GM18861 (cell line): ENCODE data around the gene DDX28.
"Not testable (repeated sequence)": the region's sequence is repeated elsewhere in the genome, so short reads cannot be mapped to it uniquely, and the experiment has no call there.

Experiments
- ATAC-seq: cut with Tn5 transposase; IDR thresholded peaks from one replicate; pipeline ENCODE4 v1.9.1; 2021; ENCODE audit not compliant: unreplicated experiment

DDX28 gene

DNA sequence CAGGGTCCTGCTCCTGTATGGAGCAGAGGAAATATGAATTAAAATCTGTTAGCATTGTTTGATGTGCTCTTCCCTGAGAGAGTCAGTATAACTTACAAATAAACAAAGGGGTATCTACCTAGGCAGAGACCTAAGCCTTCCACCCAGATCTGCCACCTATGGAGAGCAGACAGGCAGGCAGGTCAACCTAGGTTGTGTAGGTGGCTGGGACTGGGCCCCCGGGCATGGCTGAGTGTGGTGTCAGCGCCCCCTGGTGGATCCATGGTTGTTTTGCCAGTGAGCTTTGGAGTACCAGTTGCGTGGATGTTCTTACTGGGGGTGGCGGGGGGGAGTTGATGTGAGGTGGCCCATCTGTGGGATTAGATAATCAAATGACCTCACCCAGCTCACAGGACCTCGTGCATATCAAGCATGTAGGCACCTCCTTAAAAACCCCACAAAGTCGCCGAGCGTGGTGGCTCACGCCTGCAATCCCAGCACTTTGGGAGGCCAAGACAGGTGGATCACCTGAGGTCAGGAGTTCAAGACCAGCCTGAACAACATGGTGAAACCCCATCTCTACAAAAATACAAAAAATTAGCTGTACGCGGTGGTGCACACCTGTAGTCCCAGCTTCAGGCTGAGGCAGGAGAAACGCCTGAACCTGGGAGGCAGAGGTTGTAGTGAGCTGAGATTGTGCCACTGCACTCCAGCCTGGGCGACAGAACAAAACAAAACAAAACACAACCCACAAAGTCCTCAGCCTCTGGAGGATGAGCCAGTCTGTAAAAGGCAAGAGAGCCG lies 17.7 kb upstream of the DDX28 start:
- peak; percentile 71 for ATAC-seq

DNA sequence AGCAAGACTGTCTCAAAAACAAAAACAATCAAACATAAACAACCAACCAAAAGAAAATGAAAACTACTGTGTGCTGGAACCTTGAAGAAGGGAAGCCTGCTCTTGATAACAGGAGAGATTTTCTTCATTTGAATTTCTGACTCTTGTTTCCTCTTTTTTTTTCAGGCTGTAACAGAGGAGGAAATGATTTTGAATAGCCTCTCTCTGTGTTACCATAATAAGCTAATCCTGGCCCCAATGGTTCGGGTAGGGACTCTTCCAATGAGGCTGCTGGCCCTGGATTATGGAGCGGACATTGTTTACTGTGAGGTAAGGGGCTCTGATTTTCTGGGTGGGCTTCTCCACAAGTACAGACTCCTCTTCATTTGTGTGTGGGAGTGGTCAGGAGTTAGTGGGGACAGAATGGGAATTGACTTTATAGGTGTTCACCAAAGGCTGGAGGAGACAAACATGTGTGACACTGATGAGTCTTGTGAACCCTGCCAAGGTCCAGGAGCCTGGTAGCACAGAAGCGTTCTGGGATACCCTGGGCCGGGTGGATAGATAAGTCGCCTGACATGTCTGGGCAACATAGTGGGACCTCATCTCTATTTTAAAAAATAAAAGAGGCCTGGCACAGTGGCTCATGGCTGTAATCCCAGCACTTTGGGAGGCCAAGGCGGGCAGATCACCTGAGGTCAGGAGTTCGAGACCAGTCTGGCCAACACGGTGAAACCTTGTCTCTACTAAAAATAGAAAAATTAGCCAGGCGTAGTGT lies 15.0 kb upstream of the DDX28 start:
- ATAC-seq: no peak

DNA sequence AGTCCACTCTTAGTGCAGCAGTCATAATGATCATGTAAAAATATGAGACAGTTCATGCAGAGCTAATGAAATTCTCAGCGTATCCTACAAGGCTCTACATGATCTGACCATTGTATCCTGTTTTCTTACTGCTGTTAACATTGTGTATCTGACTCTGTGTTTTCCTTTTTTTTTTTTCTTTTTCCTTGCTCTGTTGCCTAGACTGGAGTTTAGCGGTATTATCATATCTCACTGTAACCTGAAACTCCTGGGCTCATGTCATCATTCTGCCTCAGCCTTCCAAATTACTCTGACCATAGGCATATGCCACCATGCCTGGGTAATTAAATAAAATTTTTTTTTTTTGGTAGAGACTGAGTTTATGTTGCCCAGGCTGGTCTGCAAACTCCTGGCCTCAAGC lies 12.2 kb upstream of the DDX28 start:
- no peak for ATAC-seq

DNA sequence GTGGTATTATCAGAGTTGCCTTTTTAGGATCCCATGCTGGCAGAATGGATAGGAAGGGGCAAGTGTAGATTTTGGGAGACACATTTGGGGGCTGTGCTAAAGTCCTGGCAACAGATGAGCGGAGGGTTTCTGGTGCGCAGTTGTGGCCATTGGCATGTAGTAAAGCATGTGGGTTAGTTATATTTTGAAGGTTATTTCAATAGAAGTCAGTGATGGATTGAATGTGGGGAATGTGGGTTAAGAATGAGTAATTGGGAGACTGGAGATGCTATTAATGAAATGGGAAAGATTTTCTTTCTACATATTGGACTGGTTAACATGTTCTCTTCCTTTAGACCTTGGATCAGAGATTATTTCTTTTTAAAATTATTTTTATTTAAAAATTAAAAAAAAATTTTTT lies 10.1 kb upstream of the DDX28 start:
- ATAC-seq: no peak

DNA sequence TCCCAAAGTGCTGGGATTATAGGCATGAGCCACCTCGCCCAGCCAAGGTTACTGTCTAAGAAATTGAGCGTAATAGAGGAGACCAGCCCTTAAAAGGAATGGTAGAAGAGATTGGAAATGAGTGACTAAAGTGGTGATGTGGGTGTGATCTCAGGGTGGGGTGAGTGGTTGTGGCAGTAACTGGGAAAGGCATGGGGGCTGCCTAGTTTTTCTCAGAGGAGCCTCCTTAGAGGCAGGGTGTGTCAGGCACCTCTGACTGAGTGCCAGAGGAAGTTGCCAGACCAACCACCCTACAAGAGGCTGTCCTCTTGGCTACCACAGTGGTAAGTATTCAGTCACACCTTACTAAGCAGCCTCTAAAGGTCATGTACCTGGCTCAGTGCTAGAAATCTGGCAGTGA lies 8.9 kb upstream of the DDX28 start:
- ATAC-seq: no peak

DNA sequence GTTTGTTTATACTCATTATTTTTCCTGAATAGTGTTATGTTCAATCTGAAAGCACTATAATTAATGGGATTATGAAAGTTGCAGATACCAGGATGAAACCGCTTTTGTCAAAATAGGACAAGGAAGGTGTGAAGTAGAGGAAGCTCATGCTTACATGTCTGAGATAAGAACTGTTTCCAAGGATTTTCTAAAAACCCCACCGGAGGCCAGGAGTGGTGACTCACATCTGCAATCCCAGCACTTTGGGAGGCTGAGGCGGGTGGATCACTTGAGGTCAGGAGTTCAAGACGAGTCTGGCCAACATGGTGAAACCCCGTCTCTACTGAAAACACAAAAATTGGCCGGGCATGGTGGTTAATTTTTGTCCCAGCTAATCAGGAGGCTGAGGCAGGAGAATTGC lies 7.1 kb upstream of the DDX28 start:
- ATAC-seq: not testable (repeated sequence)

DNA sequence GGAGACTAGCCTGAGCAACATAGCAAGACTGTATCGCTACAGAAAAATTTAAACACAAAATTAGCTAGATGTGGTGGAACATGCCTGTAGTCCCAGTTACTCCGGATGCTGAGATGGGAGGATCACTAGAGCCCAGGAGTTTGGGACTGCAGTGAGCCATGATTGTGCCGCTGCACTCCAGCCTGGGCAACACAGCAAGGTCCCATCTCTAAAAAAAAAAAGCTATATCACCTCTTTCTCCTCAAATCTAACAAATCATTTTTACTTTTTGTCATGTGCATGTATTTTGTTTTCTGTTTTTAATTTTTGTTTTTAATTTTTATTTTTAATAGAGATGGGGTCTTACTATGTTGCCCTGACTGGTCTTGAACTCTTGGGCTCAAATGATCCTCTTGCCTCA lies 6.0 kb upstream of the DDX28 start:
- ATAC-seq: no peak

DNA sequence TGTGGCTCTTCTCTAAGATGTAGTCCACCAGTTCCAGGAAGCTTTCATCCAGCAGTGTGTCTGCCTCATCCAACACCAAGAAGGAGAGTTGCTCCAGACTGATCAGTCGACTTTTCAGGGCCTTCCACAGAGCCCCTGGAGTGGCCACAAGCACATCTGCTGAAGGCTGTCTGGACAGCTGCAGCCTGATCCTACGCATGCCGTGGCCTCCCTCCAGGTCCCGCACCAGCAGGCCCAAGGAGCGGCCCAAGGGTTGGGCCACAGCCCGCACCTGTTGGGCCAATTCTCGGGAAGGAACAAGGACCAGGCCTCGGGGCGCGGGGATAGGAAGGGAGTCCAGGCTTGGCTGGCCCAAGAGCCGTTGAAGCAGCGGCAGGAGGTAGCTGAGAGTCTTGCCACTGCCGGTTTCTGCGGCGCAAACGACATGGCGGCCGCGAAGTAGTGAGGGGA lies 729 bp downstream of the DDX28 start:
- ATAC-seq: no peak

DNA sequence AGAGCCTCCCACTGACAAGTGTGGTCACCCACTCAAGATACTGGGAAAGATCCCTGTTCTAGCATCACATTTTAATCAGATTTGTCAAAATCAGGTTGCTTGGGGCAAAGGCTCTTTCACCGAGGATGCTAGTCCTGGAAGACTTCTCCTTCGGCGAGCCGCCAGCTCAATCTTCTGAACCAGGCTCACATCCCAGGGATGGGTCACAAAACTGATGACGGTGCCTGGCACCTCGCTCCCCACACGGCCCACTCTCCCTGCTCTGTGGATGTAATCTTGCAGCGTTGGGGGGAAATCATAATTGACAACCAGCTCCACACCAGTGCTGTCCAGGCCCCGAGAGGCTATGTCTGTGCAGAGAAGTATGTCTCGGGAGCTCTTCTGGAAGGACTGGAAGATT lies 1.5 kb downstream of the DDX28 start:
- ATAC-seq: no peak

DNA sequence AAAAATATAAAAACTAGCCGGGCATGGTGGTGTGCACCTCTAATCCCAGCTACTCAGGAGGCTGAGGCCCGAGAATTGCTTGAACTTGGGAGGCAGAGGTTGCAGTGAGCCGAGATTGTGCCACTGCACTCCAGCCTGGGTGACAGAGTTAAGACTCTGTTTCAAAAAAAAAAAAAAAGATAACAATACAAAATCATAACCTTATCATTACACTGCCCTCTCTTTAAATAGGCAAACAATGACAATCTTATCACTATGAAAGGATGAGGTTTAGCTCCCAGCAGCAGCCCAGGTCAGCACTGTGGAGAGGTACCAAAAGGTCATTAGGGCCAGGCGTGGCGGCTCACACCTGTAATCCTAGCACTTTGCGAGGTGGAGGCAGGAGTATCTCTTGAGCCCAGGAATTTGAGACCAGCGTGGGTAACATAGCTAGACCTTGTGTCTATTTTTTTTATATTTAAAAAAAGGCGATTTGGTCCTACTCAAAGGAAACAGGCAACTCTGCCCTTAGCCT lies 3.8 kb downstream of the DDX28 start:
- no peak for ATAC-seq

DNA sequence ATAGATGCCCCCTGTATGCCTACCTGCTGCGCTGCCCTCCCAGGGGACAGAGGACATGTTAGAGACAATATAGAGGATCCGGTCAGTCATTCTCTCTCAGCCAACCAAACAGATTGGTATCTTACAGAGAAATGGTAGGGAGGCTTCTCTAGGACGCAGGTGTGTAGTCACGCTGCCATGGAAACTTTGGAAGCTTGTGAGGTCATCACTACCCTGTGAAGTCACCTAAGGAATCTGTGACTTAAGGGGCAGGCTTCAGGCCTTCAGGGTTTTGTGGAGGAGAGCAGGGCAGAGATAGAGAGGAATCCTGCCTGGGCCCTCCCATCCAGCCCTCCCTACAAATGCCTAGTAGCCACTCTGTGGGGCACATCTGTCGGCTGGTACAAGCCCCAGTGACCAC lies 7.4 kb downstream of the DDX28 start, which contains the start of gene DPEP2NB:
Gene DPEP2NB, minus strand, starts transcription at position 231 of the 400 bp plus-strand sequence. Its CDS starts 141 bp downstream, at position 90.
- ATAC-seq: no peak

DNA sequence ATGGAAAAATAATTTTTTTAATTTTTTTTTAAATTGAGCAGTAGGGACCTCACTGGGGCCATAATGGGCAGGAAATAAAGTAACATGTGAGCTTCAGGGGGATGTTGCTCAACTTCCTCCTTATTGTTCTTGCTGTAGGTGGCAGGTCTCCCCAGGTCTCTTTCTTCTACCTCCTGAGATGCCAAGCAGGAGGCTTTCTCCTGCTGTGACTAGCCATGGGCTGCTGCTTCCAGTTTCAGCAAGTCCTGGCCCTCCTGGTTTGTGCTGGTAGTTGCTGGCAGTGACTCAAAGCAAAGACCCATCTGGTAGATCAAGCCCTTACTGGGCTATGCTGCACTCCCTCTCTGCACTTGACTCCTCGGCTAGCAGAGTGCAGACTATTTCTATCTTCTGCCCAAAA lies 9.6 kb downstream of the DDX28 start:
- ATAC-seq: no peak

DNA sequence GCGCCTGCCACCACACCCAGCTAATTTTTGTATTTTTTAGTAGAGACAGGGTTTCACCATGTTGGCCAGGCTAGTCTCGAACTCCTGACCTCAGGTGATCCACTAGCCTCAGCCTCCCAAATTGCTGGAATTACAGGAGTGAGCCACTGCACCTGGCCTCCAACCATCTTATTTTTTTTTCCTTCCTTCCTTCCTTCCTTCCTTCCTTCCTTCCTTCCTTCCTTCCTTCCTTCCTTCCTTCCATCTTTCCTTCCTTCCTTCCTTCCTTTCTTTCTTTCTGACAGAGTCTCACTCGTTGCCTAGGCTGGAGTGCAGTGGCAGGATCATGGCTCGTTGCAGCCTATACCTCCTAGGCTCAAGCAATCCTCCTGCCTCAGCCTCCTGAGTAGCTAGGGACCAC lies 13.2 kb downstream of the DDX28 start:
- not testable (repeated sequence) for ATAC-seq

DNA sequence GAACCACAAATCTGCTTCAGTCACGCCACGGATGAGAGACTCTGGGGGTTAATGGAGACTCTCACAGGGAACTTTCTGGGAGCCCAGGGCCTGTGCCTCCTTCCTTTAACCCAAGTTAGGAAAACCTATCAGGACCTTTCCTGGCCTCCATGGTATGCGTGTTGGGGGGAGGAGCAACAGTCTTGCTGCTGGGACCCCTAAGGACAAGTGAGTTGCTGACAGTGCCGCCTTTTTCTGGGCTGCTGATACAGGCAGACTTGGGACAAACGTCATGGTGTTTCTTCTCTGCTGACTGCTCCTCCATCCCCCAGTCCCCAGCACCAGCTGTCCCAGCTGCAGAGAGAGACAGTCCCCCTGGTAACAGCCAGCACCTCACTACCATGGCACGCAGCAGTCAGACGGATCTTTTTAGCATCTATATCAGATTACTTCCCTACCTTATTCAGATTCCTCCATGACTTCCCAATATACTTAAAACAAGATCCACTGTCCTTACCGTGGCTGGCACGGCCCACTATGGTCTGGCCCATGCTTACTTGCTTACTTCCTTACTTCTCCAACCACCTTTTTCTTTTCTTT lies 13.8 kb downstream of the DDX28 start:
- no peak for ATAC-seq

DNA sequence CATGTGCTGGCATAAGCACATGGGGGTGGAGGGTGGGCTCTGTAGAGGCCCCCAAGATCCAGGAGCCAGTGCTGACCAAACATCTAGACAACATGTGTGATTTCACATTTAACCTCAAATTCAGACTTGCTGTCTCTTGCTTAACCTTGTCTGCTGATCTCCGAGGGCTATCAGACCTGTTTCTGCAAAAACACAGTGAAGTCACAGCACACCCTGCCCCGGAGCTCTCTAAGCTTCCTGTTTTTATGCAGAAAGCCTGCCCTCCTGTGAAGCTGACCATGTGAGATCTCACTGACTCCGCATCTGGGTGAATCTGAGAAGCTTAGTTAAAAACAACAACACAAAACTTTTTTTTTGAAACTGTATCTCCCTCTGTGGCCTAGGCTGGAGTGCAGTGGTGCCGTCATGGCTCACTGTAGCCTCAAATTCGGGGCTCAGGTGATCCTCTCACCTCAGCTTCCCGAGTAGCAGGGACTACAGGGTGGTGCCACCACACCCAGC lies 17.2 kb downstream of the DDX28 start:
- no peak for ATAC-seq

DNA sequence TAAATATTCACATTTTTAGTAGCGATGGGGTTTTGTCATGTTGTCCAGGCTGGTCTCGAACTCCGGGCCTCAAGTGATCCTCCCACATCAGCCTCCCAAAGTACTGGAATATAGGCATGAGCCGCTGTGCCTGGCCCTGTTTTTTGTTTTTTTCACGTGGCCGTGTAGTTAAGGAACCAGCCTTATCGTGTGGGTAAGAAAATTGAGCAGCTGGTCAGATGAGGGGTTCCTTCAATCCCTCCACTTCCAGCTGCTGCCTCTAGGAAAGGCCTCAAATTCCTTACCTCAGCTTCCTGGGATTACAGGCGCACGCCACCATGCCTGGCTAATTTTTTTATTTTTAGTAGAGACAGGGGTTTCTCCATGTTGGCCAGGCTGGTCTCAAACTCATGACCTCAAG lies 17.8 kb downstream of the DDX28 start:
- ATAC-seq: no peak

DNA sequence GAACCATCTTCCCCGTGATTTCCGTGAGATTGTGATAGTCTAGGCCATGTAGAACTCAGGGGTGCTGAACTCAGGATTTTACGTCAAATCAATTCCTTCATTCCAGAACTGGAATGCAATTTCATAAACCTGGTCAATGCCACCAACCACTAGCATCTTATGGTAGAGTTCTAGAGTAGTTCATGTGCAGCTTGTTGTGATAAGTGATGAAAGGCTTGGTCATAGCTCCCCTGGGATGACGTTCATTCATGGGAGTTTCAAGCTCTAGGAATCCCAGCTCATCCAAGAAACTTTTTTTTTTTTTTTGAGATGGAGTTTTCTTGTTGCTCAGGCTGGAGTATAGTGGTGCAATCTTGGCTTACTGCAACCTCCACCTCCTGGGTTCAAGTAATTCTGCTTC lies 20.0 kb downstream of the DDX28 start:
- ATAC-seq: no peak

DNA sequence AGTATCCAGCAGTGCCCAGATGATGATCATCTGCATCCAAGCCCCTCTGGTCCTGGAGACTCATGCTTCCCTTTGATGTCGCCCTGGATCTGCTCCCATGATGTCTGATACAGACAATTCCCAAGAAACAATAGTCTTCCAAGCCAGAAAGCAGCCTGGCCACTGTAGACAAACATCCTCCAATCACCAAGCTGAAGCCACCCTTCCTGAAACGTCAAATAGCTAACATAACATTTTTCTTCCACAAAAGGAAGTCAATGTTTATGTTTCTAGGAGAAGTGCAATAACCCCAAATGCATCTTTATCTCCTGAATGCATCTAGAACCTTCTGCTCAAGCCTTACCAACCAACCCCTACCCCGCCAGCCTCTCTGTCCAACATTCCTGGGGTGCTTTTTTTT lies 22.6 kb downstream of the DDX28 start:
- no peak for ATAC-seq

DNA sequence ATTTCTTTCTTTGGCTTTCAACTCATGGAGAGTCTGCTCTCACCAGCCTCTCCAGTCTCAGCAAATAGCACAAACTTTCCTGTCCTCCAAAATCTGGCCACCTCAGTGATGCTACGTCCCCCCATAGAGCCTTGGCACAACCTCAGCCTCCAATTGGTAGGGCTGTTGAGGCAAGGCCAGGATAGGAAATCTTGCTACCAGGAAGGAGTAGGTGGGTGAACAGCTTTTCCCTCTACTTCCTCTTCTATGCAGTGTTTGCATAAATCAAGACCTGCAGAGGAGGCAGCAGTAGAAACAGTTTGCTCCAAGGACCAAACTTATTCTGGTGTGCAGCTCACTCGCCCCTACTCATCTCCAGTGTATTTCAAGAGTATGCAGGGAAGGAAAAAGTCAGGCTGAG lies 23.0 kb downstream of the DDX28 start:
- ATAC-seq: no peak

DNA sequence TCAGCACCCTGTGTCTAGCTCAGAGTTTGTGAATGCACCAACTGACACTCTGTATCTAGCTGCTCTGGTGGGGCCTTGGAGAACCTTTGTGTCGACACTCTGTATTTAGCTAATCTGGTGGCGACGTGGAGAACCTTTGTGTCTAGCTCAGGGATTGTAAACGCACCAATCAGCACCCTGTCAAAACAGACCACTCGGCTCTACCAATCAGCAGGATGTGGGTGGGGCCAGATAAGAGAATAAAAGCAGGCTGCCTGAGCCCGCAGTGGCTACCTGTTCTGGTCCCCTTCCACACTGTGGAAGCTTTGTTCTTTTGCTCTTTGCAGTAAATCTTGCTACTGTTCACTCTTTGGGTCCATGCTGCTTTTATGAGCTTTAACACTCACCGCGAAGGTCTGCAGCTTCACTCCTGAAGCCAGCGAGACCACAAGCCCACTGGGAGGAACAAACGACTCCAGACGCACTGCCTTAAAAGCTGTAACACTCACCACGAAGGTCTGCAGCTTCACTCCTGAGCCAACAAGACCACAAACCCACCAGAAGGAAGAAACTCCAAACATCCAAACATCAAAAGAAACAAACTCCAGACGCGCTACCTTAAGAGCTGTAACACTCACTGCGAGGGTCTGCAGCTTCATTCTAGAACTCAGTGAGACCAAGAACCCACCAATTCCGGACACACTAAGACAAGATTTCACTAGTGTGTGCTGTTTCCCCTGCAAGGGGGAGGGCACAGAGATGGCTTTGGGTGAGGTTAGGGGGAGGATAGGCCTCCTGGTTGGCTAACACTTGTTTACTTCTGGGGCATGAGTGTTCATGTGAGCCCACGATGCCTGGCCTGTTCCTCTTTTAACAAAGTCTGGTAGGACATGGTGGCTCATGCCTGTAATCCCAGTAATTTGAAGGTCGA lies 24.0 kb downstream of the DDX28 start, which contains the start of gene DPEP2:
Gene DPEP2, minus strand, starts transcription at position 706 of the 910 bp plus-strand sequence. CDS start 6,272 bp downstream, outside the sequence.
- ATAC-seq: not testable (repeated sequence)
